H1 (cell line): ENCODE data around the gene DUSP9. TPM values are rescaled to one million over a fixed set of nuclear protein-coding genes. Genes with fewer than 3 reads are reported as not detected.

Experiments
- CBX8 ChIP-seq: fragments of 300-800, 300-1000 bp; sonication (generic); IDR thresholded peaks from 2 replicates; pipeline ENCODE4 v1.7.1; 2016; ENCODE audit warnings: low read depth, low read length, borderline replicate concordance
- CHD7 ChIP-seq: fragments of 300-600 bp; sonication (generic); IDR thresholded peaks from 2 replicates; pipeline ENCODE4 v1.7.1; 2012; ENCODE audit warnings: low read length, moderate library complexity, mild to moderate bottlenecking, inconsistent platforms; ENCODE audit not compliant: insufficient replicate concordance
- HDAC6 ChIP-seq: IDR thresholded peaks from one replicate; pipeline ENCODE4 v1.7.1; 2012; ENCODE audit warnings: low read depth, mild to moderate bottlenecking, inconsistent platforms, low read length, moderate library complexity
- POLR2A ChIP-seq, 2 experiments: IDR thresholded peaks; 1 replicate in 1 of 2; 2 replicates in 1 of 2; pipeline ENCODE4 v1.6.1; 2011; ENCODE audit warnings: low read depth in 2 of 2, low read length in 2 of 2, mild to moderate bottlenecking in 2 of 2; ENCODE audit errors: control extremely low read depth in 1 of 2
- RAD21 ChIP-seq, 2 experiments: IDR thresholded peaks in 1 of 2; conservative IDR thresholded peaks in 1 of 2; 2 replicates each; pipeline ENCODE4 v1.6.1; 2011; ENCODE audit warnings: low read depth in 2 of 2, low read length in 2 of 2, improper control_type of control experiment in 1 of 2, inconsistent platforms in 1 of 2, mild to moderate bottlenecking in 1 of 2, moderate library complexity in 1 of 2
- SIN3A ChIP-seq, 2 experiments: IDR thresholded peaks in 1 of 2; conservative IDR thresholded peaks in 1 of 2; 2 replicates each; pipeline ENCODE4 v1.6.1; 2011 to 2012; ENCODE audit warnings: low read length in 2 of 2, improper control_type of control experiment in 1 of 2, low read depth in 1 of 2, mild to moderate bottlenecking in 1 of 2
- polyA plus RNA-seq, 7 experiments: library from polyadenylated mRNA; depleted of rRNA in 3 of 7; stranded (reverse) in 5 of 7; unstranded in 2 of 7; fragments of >200 nt in 5 of 7; fragments of 200-250 nt in 2 of 7; gene quantifications; 1 replicate in 5 of 7; 2 replicates in 1 of 7; 4 replicates in 1 of 7; pipeline versions ENCODE4 v1.2.1 to v1.2.3, GENCODE V29; 2011 to 2013; ENCODE audit warnings: missing spikeins in 2 of 7, mixed read lengths in 2 of 7
- total RNA-seq: library from RNA; stranded (reverse); fragmentation: NEBNext Ultra II Directional; extraction: Animal tissue kit (Norgen Biotek cat#: 25700); gene quantifications from 2 replicates; pipeline ENCODE4 v1.2.1, GENCODE V29; 2021

The DUSP9 gene
- total and polyA plus RNA-seq, 2 of the 8 experiments (the other 6 are each of a cell fraction or from before 2014, with no cell fraction given) = 0.80 to 1.1 TPM

- no peak for TF ChIP-seq CHD7
- TF ChIP-seq POLR2A (IDR thresholded peaks at IDR 0.05; ENCODE audit: control extremely low read depth in 1 of 2, low read depth in 2 of 2, low read length in 2 of 2) = no peak
- TF ChIP-seq RAD21 (IDR thresholded peaks at IDR 0.05 in 1 of 2, conservative IDR thresholded peaks at IDR 0.05 in 1 of 2; ENCODE audit: low read depth in 2 of 2, low read length in 2 of 2) = no peak
- no peak for TF ChIP-seq HDAC6
- TF ChIP-seq CBX8 = no peak
- TF ChIP-seq SIN3A (conservative IDR thresholded peaks at IDR 0.05 in 1 of 2, IDR thresholded peaks at IDR 0.05 in 1 of 2; ENCODE audit: low read depth in 1 of 2, low read length in 2 of 2) = no peak
These were observed 36.2 kb upstream of the DUSP9 start (continued) for GRCh38 chrX:153610836-153611213.
